ENCODE measurements around the gene CD3E. TPM values are rescaled to one million over a fixed set of nuclear protein-coding genes. Genes with fewer than 3 reads are reported as not detected.

The CD3E gene
- total RNA-seq, 1 experiment from 2014 or later: not detected

- no peak overlapping the region for H2BK120ac ChIP-seq (ENCODE audit: low read depth, low read length, poor library complexity, severe bottlenecking)
- no peak overlapping the region for H2BK20ac ChIP-seq (ENCODE audit: low read depth, low read length, poor library complexity, severe bottlenecking)
- H3K4me3 Mint-ChIP-seq: no peak overlapping the region
- no peaks in the 10 kb centered on the region for H3K27me3 ChIP-seq (ENCODE audit: insufficient read depth, low read length)
- no peak overlapping the region for H2AK5ac ChIP-seq (ENCODE audit: insufficient read length, low read length)
- no peaks in the 10 kb centered on the region for H4K20me1 ChIP-seq (ENCODE audit: control insufficient read depth, insufficient read depth, insufficient read length)
- H3K56ac ChIP-seq (ENCODE audit: insufficient read length, low read depth, low read length): no peak overlapping the region
- no peak overlapping the region for H3K27ac ChIP-seq (ENCODE audit: insufficient read length, low read depth, low read length)
- H3K36me3 Mint-ChIP-seq (ENCODE audit: insufficient read depth in 1 of 3, low read depth in 3 of 3): peaks cover 3 to 38% (median 25%) of the 10 kb centered on the region in 3 experiments; a peak in 6 of 7 replicates
- peaks cover 4% of the 10 kb centered on the region; the same call in 1 of the 2 replicates for H3K79me2 ChIP-seq (ENCODE audit: insufficient read depth, low read length)
- H2BK12ac ChIP-seq (ENCODE audit: insufficient read length, low read depth, low read length): no peak overlapping the region
- no peak overlapping the region for H4K91ac ChIP-seq (ENCODE audit: insufficient read length, low read depth, low read length)
- no peak overlapping the region for H3K27ac Mint-ChIP-seq
- no peak overlapping the region for H3K18ac ChIP-seq (ENCODE audit: insufficient read length, low read depth, low read length)
- no peak for DNase-seq
- no peak overlapping the region for H2BK15ac ChIP-seq (ENCODE audit: low read depth, low read length)
- no peak overlapping the region for H3T11ph ChIP-seq (ENCODE audit: low read length)
- H3K9me3 Mint-ChIP-seq: no peaks in the 10 kb centered on the region
- H2BK5ac ChIP-seq (ENCODE audit: insufficient read length, low read length): no peak overlapping the region
- H4K5ac ChIP-seq (ENCODE audit: insufficient read length, low read depth, low read length): no peak overlapping the region
- H2AFZ ChIP-seq (ENCODE audit: low read length): no peak overlapping the region
- no peak overlapping the region for H3K4ac ChIP-seq (ENCODE audit: low read depth, low read length)
- H3K9ac ChIP-seq (ENCODE audit: extremely low read depth, insufficient read length, low read length): no peak overlapping the region
- H3K4me1 Mint-ChIP-seq: peaks cover 0 to 4% of the 10 kb centered on the region in 2 experiments; a peak in 3 of 4 replicates
- H3K27me3 Mint-ChIP-seq (ENCODE audit: low read depth): no peaks in the 10 kb centered on the region
- no peaks in the 10 kb centered on the region for H3K9me3 ChIP-seq (ENCODE audit: control insufficient read depth, low read depth, low read length)
- WGBS (ENCODE audit: extremely low coverage, insufficient read length, low lambda C conversion rate): no CpG with 5 or more reads among the region's 3 CpGs
- H4K8ac ChIP-seq (replicated peaks; ENCODE audit: insufficient read length, low read depth, low read length): no peak overlapping the region
- no peak overlapping the region for H3K4me2 ChIP-seq (ENCODE audit: insufficient read depth, insufficient read length, low read length)
- TF ChIP-seq, protein P1, sequence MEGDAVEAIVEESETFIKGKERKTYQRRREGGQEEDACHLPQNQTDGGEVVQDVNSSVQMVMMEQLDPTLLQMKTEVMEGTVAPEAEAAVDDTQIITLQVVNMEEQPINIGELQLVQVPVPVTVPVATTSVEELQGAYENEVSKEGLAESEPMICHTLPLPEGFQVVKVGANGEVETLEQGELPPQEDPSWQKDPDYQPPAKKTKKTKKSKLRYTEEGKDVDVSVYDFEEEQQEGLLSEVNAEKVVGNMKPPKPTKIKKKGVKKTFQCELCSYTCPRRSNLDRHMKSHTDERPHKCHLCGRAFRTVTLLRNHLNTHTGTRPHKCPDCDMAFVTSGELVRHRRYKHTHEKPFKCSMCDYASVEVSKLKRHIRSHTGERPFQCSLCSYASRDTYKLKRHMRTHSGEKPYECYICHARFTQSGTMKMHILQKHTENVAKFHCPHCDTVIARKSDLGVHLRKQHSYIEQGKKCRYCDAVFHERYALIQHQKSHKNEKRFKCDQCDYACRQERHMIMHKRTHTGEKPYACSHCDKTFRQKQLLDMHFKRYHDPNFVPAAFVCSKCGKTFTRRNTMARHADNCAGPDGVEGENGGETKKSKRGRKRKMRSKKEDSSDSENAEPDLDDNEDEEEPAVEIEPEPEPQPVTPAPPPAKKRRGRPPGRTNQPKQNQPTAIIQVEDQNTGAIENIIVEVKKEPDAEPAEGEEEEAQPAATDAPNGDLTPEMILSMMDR (conservative IDR thresholded peaks at IDR 0.05): no peak
- no peaks in the 10 kb centered on the region for H3K79me1 ChIP-seq (ENCODE audit: insufficient read depth, low read depth, low read length, poor library complexity, severe bottlenecking)
- peaks cover 1% of the 10 kb centered on the region for H3K23me2 ChIP-seq (ENCODE audit: insufficient read length, low read depth, low read length, poor library complexity, severe bottlenecking)
- H3K23ac ChIP-seq (ENCODE audit: insufficient read length, low read depth, low read length): no peak overlapping the region
- peaks cover 2% of the 10 kb centered on the region; the same call in 1 of the 2 replicates for H3K4me1 ChIP-seq (ENCODE audit: insufficient read depth, low read length)
- no peak overlapping the region for H3K14ac ChIP-seq (ENCODE audit: insufficient read depth, low read length)
Observed at GRCh38 chr11:118364956-118365615, 60.6 kb downstream of the CD3E start.

Other genes starting within 250 kb of the CD3E start
- gene TMPRSS4, start 227.7 kb upstream of the CD3E start, total RNA-seq (2021): not detected in 2 replicates
- not detected in 2 replicates for gene SMIM35, start 217.8 kb upstream of the CD3E start, total RNA-seq (2021)
- gene SCN4B, start 151.9 kb upstream of the CD3E start, total RNA-seq (2021): 1.6 and 1.9 TPM in 2 replicates
- not detected in 2 replicates for gene SCN2B, start 128.1 kb upstream of the CD3E start, total RNA-seq (2021)
- 0.35 and 0.48 TPM in 2 replicates for gene JAML, start 79.7 kb upstream of the CD3E start, total RNA-seq (2021)
- gene MPZL3, start 52.4 kb upstream of the CD3E start, total RNA-seq (2021): 2.1 and 2.6 TPM in 2 replicates
- 0.26 and 0.55 TPM in 2 replicates for gene MPZL2, start 40.4 kb upstream of the CD3E start, total RNA-seq (2021)
- gene CD3D, start 38.0 kb downstream of the CD3E start, total RNA-seq (2021): not detected in 2 replicates
- gene CD3G, start 39.6 kb downstream of the CD3E start, total RNA-seq (2021): not detected in 2 replicates
- gene UBE4A, start 54.9 kb downstream of the CD3E start, total RNA-seq (2021): 33.0 and 33.7 TPM in 2 replicates
- 253 and 254 TPM in 2 replicates for gene ATP5MG, start 96.9 kb downstream of the CD3E start, total RNA-seq (2021)
- 51.7 and 62.0 TPM in 2 replicates for gene KMT2A, start 131.8 kb downstream of the CD3E start, total RNA-seq (2021)
- 1.6 TPM in 2 replicates for gene TTC36, start 222.7 kb downstream of the CD3E start, total RNA-seq (2021)
- 24.5 and 26.2 TPM in 2 replicates for gene TMEM25, start 226.5 kb downstream of the CD3E start, total RNA-seq (2021)

Data from H9 (cell line).